Umbilical cord (tissue), 2 donors: Measurements from ENCODE around the gene ARHGEF10L. TPM values are rescaled to one million over a fixed set of nuclear protein-coding genes. Genes with fewer than 3 reads are reported as not detected.

Experiments used
- DNase-seq: peaks from one replicate; pipeline ENCODE4 v3.0.0-alpha.2; 2015; ENCODE audit warnings: low spot score
- total RNA-seq: library from RNA; depleted of rRNA; stranded (reverse); fragments of >200 nt; gene quantifications from one replicate; pipeline ENCODE4 v1.2.3, GENCODE V29; 2014; ENCODE audit warnings: low replicate concordance; ENCODE audit not compliant: insufficient read depth

ARHGEF10L gene
- total RNA-seq, 1 donor from 2014 or later = 42.4 TPM

- no peak for DNase-seq
Observed at GRCh38 chr1:17546946-17547670, 7.6 kb downstream of the ARHGEF10L start.

GRCh38 chr1:17549384-17549783 is 9.9 kb downstream of the ARHGEF10L start:
- no peak for DNase-seq

- DNase-seq = no peak
Observed at GRCh38 chr1:17550729-17551584, 11.5 kb downstream of the ARHGEF10L start.

GRCh38 chr1:17551755-17552234 is 12.3 kb downstream of the ARHGEF10L start:
- DNase-seq = no peak

GRCh38 chr1:17553975-17554700 is 14.6 kb downstream of the ARHGEF10L start:
- peak; percentile 72 for DNase-seq

- DNase-seq = no peak
Observed at GRCh38 chr1:17554954-17555353, 15.5 kb downstream of the ARHGEF10L start.

- DNase-seq = no peak
Observed at GRCh38 chr1:17557986-17558385, 18.5 kb downstream of the ARHGEF10L start.

GRCh38 chr1:17558541-17558940 is 19.0 kb downstream of the ARHGEF10L start:
- no peak for DNase-seq

- DNase-seq = no peak
Observed at GRCh38 chr1:17558954-17559614, 19.6 kb downstream of the ARHGEF10L start.

- no peak for DNase-seq
Observed at GRCh38 chr1:17559615-17560419, 20.3 kb downstream of the ARHGEF10L start.

GRCh38 chr1:17561247-17561548 is 21.7 kb downstream of the ARHGEF10L start:
- peak; percentile 12 for DNase-seq

GRCh38 chr1:17561561-17561985 is 22.1 kb downstream of the ARHGEF10L start:
- DNase-seq = peak; percentile 27

GRCh38 chr1:17562375-17562774 is 22.9 kb downstream of the ARHGEF10L start:
- DNase-seq = no peak

GRCh38 chr1:17563494-17564281 is 24.2 kb downstream of the ARHGEF10L start:
- no peak for DNase-seq

GRCh38 chr1:17564458-17565393 is 25.2 kb downstream of the ARHGEF10L start:
- no peak for DNase-seq

- no peak for DNase-seq
Observed at GRCh38 chr1:17565461-17566252, 26.2 kb downstream of the ARHGEF10L start.

GRCh38 chr1:17566417-17566816 is 26.9 kb downstream of the ARHGEF10L start:
- no peak for DNase-seq

- DNase-seq = no peak
Observed at GRCh38 chr1:17566892-17567291, 27.4 kb downstream of the ARHGEF10L start.
